ENCODE results near the gene FSIP1. TPM values are rescaled to one million over a fixed set of nuclear protein-coding genes. Genes with fewer than 3 reads are reported as not detected.

The FSIP1 gene
- total RNA-seq, 1 donor, result 3.6 TPM

- Histone ChIP-seq H3K9me3 (ENCODE audit: low read depth, low read length) (no peaks in the 10 kb centered on the region), H3K36me3 (ENCODE audit: insufficient read depth, low read length) (peaks cover 59% of the 10 kb centered on the region), H3K4me1 (ENCODE audit: insufficient read depth, low read length) (peaks cover 27% of the 10 kb centered on the region), H3K27me3 (ENCODE audit: insufficient read depth, low read length) (no peaks in the 10 kb centered on the region), H3K4me3 (ENCODE audit: insufficient read depth, low read length) (peak overlapping the region; percentile 84), H3K4me2 (ENCODE audit: insufficient read depth, low read length) (peak overlapping the region; percentile 89), H4K20me1 (ENCODE audit: insufficient read depth, low read length) (peaks cover 61% of the 10 kb centered on the region), H3K27ac (ENCODE audit: low read depth, low read length) (peak overlapping the region; percentile 92), H3K79me2 (ENCODE audit: insufficient read depth, low read length) (peaks cover 32% of the 10 kb centered on the region), H2AFZ (ENCODE audit: low read length) (no peak overlapping the region)
- peak; percentile 79 for DNase-seq (ENCODE audit: insufficient read length, low spot score, missing footprints)
- no peak for TF ChIP-seq CTCF (IDR thresholded peaks at IDR 0.05; ENCODE audit: extremely low read depth, low read depth, low read length)
Measured at GRCh38 chr15:39582286-39582976, 200.2 kb downstream of the FSIP1 start.

GRCh38 chr15:39581793-39582285, 200.8 kb downstream of the FSIP1 start:
- Histone ChIP-seq H3K4me2 (ENCODE audit: insufficient read depth, low read length) (peak overlapping the region; percentile 89), H3K4me3 (ENCODE audit: insufficient read depth, low read length) (peak overlapping the region; percentile 84), H4K20me1 (ENCODE audit: insufficient read depth, low read length) (peaks cover 56% of the 10 kb centered on the region), H3K27ac (ENCODE audit: low read depth, low read length) (peak overlapping the region; percentile 92), H3K9me3 (ENCODE audit: low read depth, low read length) (no peaks in the 10 kb centered on the region), H3K4me1 (ENCODE audit: insufficient read depth, low read length) (peaks cover 23% of the 10 kb centered on the region), H2AFZ (ENCODE audit: low read length) (no peak overlapping the region), H3K27me3 (ENCODE audit: insufficient read depth, low read length) (no peaks in the 10 kb centered on the region), H3K79me2 (ENCODE audit: insufficient read depth, low read length) (peaks cover 32% of the 10 kb centered on the region), H3K36me3 (ENCODE audit: insufficient read depth, low read length) (peaks cover 53% of the 10 kb centered on the region)
- DNase-seq (ENCODE audit: insufficient read length, low spot score, missing footprints), result peak; percentile 87
- peak; percentile 32 for TF ChIP-seq CTCF (IDR thresholded peaks at IDR 0.05; ENCODE audit: extremely low read depth, low read depth, low read length)

GRCh38 chr15:39581242-39581792, 201.3 kb downstream of the FSIP1 start:
- Histone ChIP-seq H3K79me2 (ENCODE audit: insufficient read depth, low read length) (peaks cover 32% of the 10 kb centered on the region), H2AFZ (ENCODE audit: low read length) (no peak overlapping the region), H3K4me2 (ENCODE audit: insufficient read depth, low read length) (peak overlapping the region; percentile 89), H3K9me3 (ENCODE audit: low read depth, low read length) (no peaks in the 10 kb centered on the region), H3K4me3 (ENCODE audit: insufficient read depth, low read length) (peak overlapping the region; percentile 84), H3K27ac (ENCODE audit: low read depth, low read length) (peak overlapping the region; percentile 92), H3K27me3 (ENCODE audit: insufficient read depth, low read length) (no peaks in the 10 kb centered on the region), H3K4me1 (ENCODE audit: insufficient read depth, low read length) (peaks cover 23% of the 10 kb centered on the region), H3K36me3 (ENCODE audit: insufficient read depth, low read length) (peaks cover 48% of the 10 kb centered on the region), H4K20me1 (ENCODE audit: insufficient read depth, low read length) (peaks cover 51% of the 10 kb centered on the region)
- no peak for TF ChIP-seq CTCF (IDR thresholded peaks at IDR 0.05; ENCODE audit: extremely low read depth, low read depth, low read length)
- peak; percentile 63 for DNase-seq (ENCODE audit: insufficient read length, low spot score, missing footprints)

All from osteoblast (primary cell).